ENCODE measurements around the gene DDR1.

Gene DDR1

DNA sequence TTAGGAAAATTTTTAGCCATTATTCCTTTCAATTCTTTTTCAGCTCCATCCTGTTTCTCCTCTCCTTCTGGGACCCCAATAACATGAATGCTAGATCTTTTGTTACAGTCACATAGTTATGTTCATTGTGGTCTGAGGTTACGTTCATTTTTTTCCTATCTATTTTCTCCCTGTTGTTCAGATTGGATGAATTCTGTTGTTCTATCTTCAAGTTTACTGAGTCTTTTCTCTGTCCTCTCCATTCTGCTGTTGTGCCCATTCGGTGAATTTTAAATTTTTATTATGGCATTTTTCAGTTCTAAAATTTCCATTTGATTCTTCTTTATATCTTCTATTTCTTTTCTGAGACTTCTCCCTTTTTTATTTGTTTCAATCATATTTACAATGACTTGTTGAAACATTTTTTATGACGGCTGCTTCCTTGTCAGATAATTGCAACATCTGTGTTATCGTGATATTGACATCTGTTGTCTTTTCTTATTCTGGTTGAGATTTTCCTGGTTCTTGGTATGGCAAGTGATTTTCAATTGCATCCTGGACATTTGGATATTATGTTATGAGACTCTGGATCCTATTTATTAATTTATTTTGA, 12.6 kb upstream of the DDR1 start:
- TF ChIP-seq GATA2 (IDR thresholded peaks at IDR 0.05; ENCODE audit: low read depth, low read length) (no peak), GATA3 (IDR thresholded peaks at IDR 0.05; ENCODE audit: low read depth, low read length) (no peak)

DNA sequence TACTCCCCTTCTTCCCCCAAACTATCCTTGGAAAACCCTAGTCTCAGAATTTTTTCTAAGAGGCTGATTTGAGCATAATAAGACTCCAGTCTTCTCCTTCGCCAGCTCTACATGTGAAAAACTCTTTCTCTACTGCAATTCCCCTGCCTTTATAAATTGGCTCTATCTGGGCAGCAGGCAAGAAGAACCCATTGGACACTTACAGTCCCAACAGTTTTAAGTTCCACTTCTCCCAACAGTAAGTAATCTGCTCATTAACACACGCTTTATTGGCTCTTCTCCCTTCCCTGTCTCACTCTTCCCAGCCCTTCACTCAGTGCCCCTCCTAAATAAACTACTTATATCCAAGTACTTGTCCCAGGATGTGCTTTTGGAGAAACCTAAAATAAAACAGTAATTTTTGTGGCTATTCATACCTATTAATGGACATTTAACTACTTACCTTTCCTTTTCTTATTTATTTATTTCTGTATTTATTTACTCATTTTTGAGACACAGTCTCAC, 11.1 kb upstream of the DDR1 start:
- TF ChIP-seq GATA3 (IDR thresholded peaks at IDR 0.05; ENCODE audit: low read depth, low read length) = no peak
- TF ChIP-seq GATA2 (IDR thresholded peaks at IDR 0.05; ENCODE audit: low read depth, low read length) = no peak

DNA sequence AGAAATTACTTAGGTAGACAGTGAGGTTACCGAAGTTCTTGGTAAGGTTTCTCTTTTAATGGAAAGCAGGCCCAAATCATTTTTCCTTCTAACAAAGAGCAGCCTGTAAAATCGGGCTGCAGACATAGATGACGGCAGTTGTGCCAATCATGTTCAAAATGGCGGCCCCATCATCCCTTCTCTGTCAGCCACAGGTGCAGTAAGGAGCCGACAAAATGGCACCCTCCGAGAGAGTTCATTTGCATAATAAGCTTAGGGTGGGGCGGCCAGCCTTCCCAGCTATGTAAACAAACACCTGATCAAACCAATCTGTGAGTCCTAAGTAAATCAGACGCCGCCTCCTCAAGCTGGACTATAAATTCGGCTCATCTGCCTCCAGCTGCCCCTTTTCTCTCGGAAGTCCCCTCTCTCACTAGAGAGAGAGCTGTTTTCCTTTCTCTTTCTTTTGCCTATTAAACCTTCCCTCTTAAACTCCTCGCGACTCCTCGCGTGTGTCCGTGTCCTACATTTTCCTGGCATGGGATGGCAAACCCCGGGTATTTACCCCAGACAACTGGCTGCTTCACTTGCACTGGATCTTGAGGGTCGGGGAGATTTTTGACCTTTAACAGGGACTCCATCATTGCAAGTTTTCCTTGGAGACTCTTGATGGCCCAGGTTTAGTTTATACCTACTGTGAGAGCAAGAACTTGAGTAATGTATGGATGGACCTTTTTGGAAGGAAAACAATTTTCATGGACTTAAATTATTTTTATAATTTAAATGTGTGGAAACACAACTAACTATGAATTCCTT, 8.9 kb upstream of the DDR1 start:
- TF ChIP-seq GATA2 (IDR thresholded peaks at IDR 0.05; ENCODE audit: low read depth, low read length) (no peak), GATA3 (IDR thresholded peaks at IDR 0.05; ENCODE audit: low read depth, low read length) (no peak)

DNA sequence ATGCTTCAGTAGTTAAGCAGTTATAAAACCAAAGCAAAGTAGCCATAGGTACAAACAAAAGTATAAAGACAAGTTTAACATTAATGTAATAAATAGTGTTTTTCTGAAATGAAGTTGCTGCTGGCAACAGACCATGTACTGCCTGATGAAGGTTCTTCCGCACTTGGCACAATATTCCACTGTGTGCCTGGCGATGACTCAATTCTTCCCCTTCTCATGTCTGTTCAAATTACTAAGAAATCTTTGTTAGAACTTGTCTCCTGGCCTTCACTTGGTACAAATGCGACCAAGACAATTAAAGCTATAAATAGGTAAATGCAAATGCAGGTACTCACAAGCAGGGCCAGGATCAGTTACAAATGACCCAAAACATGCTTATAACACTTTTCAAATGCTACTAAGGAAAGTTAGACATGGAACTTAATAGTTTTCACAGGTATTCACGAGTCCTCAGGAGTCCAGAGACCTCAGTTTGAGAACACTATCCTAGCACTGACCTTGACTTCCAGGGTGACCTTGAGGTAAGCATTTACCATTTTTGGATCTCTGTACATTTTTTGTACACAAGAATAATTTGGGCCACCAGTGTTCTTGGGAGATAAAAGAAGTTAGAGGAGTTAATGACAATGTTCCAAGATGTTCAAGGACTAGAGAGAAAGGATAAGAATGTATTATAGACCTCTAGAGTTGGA, 8.1 kb upstream of the DDR1 start:
- no peak for TF ChIP-seq GATA3 (IDR thresholded peaks at IDR 0.05; ENCODE audit: low read depth, low read length)
- no peak for TF ChIP-seq GATA2 (IDR thresholded peaks at IDR 0.05; ENCODE audit: low read depth, low read length)

DNA sequence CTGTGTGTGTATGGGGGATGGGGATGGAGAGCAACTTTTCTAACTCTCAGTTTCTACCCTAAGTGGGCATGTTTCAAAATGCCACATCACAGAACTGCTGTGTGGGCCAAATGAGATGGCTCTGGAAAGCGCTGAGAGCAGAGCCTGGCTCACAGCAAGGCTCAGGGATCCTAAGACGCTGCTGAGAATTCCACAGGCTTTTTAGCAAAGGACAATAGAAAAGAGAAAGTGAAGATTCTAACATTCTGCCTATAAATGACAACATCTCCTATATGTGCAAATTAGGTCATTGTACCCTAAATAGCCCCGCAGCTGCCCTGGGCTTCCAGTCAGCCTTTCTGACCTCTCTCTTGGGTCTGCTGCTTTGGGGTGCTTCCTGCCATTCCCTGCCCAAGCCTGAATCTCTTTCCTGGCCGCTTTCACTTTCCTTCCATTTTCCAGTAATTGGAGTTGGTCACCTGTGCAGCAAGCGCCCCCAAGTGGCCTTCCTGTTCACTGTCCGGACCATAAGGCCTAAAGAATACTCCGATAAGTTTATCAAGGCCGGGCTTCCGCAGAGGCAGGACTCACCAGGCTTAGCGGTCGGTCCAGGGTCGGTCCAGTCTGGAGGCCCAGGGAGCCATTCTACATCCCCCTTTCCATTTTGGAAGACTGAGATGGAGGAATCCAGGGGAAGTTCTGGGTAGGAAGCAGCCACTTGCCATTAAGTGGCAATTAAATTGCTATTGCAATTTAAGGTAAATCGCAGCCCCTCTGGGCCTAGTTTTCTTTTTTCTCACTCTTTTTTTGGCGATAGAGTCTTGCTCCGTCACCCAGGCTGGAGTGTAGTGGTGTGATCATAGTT, 6.7 kb upstream of the DDR1 start:
- TF ChIP-seq GATA3 (IDR thresholded peaks at IDR 0.05; ENCODE audit: low read depth, low read length) = no peak
- TF ChIP-seq GATA2 (IDR thresholded peaks at IDR 0.05; ENCODE audit: low read depth, low read length) = no peak

DNA sequence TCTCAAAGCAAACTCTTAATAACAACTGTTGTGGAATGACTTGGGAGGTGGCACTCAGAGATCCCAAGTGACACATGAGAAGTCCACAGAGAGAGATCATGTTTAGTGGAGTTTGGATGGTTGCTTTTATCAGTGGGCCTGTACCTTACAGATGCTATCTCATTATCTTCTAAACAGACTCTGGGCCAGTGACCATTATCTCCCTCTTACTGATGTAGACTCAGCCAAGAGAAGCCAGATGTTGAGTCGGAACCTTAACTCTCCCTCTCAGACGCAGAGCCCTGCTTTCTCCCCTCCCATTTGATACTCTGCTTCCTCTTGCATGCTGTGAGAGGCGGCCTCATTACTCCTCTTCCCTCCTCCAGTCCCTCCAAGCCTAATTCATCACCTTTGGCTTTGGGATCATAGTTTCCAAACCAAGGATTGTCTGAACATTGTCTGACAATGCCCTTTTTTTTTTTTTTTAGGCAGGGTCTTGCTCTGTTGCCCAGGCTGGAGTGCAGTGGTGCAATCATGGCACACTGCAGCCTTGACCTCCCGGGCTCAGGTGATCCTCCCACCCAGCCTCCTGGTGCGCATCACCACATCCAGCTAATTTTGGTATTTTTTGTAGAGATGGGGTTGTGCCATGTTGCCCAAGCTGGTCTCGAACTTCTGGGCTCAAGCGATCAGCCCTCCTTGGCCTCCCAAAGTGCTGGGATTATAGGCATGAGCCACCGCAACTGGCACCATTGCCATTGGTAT, 4.5 kb upstream of the DDR1 start:
- TF ChIP-seq GATA2 (IDR thresholded peaks at IDR 0.05; ENCODE audit: low read depth, low read length) = no peak
- no peak for TF ChIP-seq GATA3 (IDR thresholded peaks at IDR 0.05; ENCODE audit: low read depth, low read length)

DNA sequence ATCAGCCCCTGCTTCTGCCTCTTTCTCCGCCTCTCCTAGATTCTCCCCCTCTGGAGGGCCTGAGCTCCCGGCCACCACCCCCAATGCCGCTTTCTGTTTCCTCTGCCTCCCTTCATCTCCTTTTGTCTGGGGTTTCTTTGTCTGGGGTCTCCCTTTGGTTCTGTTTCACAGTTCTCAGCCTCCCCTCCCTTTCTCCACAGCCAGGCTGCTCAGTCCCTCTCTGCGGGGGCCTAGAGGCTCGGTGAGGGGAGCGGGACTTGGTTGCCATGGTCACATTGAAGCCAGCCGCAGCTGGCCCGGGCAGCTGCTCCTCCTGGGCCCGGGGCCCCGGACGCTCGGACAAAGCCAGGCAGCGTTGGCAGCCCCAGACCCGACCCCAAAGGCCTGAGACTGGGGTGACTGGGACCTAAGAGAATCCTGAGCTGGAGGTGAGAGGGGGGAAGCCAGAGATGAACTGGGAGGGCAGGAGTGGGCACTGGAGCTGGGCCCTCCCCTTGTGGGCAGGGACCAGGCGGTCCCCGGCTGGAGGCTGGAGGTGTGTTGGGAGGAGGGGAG, 3.5 kb upstream of the DDR1 start:
- TF ChIP-seq GATA2 (IDR thresholded peaks at IDR 0.05; ENCODE audit: low read depth, low read length) (no peak), GATA3 (IDR thresholded peaks at IDR 0.05; ENCODE audit: low read depth, low read length) (no peak)

DNA sequence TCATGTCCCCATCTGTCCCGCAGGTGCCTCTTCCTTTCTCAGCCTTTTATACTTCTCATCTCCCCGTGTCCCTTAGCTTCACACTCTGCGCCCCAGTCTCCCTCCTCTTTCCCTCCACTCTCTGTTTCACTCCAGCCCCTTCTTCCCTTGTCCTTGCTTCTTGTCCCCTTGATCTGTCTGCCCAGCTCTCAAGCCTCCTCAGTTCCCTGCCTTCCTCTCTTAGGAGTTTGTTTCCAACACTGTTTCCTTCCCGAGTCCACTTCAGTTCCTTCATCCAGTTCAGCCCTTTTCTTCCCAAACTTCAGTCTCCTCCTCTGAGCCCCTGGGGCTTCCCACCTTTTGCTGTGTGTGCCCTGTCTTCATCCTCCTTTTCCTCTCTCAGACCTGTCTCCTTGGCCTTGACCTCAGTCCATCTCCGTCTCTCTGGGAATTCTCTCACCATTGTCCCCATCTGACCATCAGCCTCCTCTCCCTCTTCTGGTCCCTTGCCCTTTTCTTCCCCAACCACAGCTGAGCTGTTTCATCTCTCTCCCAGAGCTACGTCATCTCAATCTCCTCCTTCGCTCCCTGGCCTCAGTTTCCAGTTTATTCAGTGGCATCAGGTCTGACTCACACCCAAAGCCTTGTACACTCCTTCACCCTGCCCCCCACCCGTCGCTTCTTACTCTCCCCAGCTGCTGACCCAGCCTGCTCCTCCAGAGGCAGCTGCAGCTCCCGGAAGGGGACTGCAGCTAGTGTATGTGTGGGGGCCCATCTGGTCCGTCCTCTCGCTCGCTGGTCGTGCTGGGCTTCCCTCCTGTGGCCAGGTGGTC, 2.7 kb upstream of the DDR1 start:
- TF ChIP-seq GATA3 (IDR thresholded peaks at IDR 0.05; ENCODE audit: low read depth, low read length) (no peak), GATA2 (IDR thresholded peaks at IDR 0.05; ENCODE audit: low read depth, low read length) (no peak)

DNA sequence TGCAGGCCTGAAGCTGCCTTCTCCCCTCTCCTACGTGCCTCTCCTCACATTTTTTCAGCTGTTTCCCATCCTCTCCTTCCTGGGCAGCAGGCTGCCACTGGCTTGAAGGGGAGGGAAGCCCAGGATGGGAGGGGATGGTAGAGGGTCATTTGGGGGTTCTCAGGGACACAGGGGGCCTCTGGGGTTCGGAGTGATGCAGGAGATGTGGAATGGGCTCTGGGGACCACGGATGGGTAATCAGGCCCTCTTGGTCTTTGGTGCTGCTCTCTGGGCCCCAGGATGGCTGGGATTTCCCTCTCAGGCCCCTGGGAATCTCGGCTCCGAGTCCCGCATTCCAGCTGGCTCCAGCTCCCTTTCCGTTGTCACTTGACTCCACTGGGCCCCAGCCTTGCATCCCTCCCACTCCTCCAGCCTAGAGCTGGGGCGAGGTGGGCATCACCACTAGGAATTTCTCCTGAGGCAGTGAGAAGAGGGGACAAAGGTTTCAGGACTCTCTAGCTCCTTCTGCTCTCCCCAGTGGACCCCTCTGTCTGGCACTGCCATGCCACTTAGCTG, 2.0 kb upstream of the DDR1 start:
- TF ChIP-seq GATA3 (IDR thresholded peaks at IDR 0.05; ENCODE audit: low read depth, low read length) (no peak), GATA2 (IDR thresholded peaks at IDR 0.05; ENCODE audit: low read depth, low read length) (no peak)

DNA sequence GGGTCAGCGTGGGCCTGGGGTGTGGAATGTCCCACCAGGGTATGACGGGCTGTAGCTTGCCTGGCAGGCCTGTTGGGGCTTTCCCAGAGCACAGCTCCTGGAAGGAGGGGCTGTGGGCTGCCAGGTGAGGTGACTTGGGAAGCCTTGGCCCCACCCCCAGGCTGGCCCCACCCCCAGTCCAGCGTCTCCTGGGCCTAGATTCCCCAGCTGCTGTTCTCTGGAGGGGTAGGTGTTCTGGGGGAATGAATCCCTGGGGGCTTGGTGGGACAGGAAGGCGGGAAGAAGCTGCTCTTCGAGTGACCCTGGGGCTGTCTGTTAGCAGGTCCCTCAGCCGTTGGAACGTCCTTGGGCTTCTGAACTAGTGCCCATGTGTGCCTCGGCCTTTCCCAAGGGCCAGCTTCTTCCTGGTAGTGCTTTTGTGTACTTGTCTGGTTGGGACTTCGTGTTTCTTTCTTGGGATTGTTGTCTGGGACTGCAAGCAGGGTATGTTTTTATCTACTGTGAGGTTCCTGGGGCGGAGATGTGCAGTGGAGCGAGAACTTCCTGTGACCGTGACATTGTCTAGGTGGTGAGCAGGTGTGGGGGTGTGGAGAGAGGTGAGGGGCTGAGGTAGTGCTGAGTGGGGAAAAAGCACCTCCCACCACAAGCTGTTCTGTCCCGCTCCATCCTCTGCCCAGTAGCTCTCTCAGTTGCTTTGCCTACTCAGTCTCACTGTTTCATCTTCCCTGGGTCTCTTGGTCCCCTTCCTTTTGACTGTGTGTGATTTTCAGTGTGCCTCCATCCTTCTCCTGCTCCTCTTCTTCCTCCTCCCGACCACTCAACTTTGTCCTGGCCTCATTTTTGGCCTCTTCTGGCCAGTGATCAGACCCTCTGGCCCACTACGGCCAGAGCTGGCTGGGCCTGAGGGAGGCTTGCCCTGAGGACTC, 1.3 kb upstream of the DDR1 start:
- TF ChIP-seq GATA3 (IDR thresholded peaks at IDR 0.05; ENCODE audit: low read depth, low read length) = no peak
- no peak for TF ChIP-seq GATA2 (IDR thresholded peaks at IDR 0.05; ENCODE audit: low read depth, low read length)

Data from SH-SY5Y (cell line).